ENCODE measurements around the gene HELZ2.
"Not testable (repeated sequence)": the region's sequence is repeated elsewhere in the genome, so short reads cannot be mapped to it uniquely, and the experiment has no call there.

HELZ2 gene

GRCh38 chr20:63574156-63574828 is at the start of gene HELZ2:
TSS of gene HELZ2 (minus strand) at chr20:63574239. CDS start at chr20:63572385, 1,854 bp downstream.
- peak; percentile 81 for DNase-seq

GRCh38 chr20:63622732-63623131 is 48.7 kb upstream of the HELZ2 start:
- no peak for DNase-seq

GRCh38 chr20:63622096-63622495 is 48.1 kb upstream of the HELZ2 start:
- no peak for DNase-seq

- no peak for DNase-seq
Measured at GRCh38 chr20:63620991-63621390, 47.0 kb upstream of the HELZ2 start.

GRCh38 chr20:63619505-63619904 is 45.5 kb upstream of the HELZ2 start:
- DNase-seq, result no peak

- no peak for DNase-seq
Measured at GRCh38 chr20:63619086-63619485, 45.0 kb upstream of the HELZ2 start.

GRCh38 chr20:63618291-63618980 is 44.4 kb upstream of the HELZ2 start:
- DNase-seq, result no peak

GRCh38 chr20:63617876-63618265 is 43.8 kb upstream of the HELZ2 start:
- DNase-seq, result no peak

- no peak for DNase-seq
Measured at GRCh38 chr20:63617092-63617875, 43.2 kb upstream of the HELZ2 start.

GRCh38 chr20:63613863-63614594 is 40.0 kb upstream of the HELZ2 start:
- not testable (repeated sequence) for DNase-seq

- peak; percentile 66 for DNase-seq
Measured at GRCh38 chr20:63612276-63612931, 38.4 kb upstream of the HELZ2 start.

GRCh38 chr20:63611646-63612045 is 37.6 kb upstream of the HELZ2 start:
- no peak for DNase-seq

GRCh38 chr20:63610581-63611435 is 36.8 kb upstream of the HELZ2 start:
- DNase-seq, result no peak

- no peak for DNase-seq
Measured at GRCh38 chr20:63606686-63607085, 32.6 kb upstream of the HELZ2 start.

- DNase-seq, result no peak
Measured at GRCh38 chr20:63602321-63602720, 28.3 kb upstream of the HELZ2 start.

GRCh38 chr20:63601679-63602078 is 27.6 kb upstream of the HELZ2 start:
- peak; percentile 41 for DNase-seq

GRCh38 chr20:63599396-63600050 is 25.5 kb upstream of the HELZ2 start:
- no peak for DNase-seq

GRCh38 chr20:63598479-63599395 is 24.7 kb upstream of the HELZ2 start:
- DNase-seq, result no peak

- no peak for DNase-seq
Measured at GRCh38 chr20:63597651-63598478, 23.8 kb upstream of the HELZ2 start.
